ENCODE measurements around the gene ZRANB3. TPM values are rescaled to one million over a fixed set of nuclear protein-coding genes. Genes with fewer than 3 reads are reported as not detected.
A peak's percentile ranks its signal among the peaks of the same experiment; 100 is the strongest.

ZRANB3 gene
- total and polyA plus RNA-seq, 2 of the 13 experiments (the other 11 are each of a cell fraction or from before 2014, with no cell fraction given): 5.8 to 25.2 TPM

DNA sequence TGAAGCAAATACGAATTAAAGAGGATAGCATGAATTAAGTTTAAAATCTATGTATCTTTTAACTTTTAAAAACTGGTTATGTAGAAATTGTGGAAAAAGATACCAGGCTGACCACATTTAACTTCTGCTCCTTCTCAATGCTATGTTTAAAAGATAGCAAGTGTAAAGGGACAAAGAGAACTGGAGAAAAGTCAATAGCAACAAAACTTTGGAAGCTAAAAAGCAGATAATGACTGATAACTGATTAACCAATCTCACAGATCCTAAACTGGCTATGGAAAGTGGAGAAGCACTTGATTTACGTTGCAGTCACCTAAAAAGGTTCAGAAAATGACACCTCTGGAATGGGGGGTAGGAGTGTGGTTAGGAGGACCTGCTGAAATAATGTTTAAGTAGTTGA, 254.5 kb downstream of the ZRANB3 start (continued):
- TF ChIP-seq HNF1A (IDR thresholded peaks at IDR 0.05; ENCODE audit: low read depth) (0 out of 2 replicates have a peak, but pooled peaks have one; percentile 31), HNF1A (CRISPR knock-in tag; IDR thresholded peaks at IDR 0.05; ENCODE audit: borderline replicate concordance) (no peak), HOXA9 (CRISPR knock-in tag; IDR thresholded peaks at IDR 0.05; ENCODE audit: borderline replicate concordance) (no peak), ZNF7 (CRISPR knock-in tag; IDR thresholded peaks at IDR 0.05) (peak; percentile 18; the same call in 1 of the 2 replicates), FOXA1 (IDR thresholded peaks at IDR 0.05) (no peak), FOXA1 (CRISPR knock-in tag; IDR thresholded peaks at IDR 0.05) (peak; percentile 32; the same call in 1 of the 2 replicates), NFYB (CRISPR knock-in tag; IDR thresholded peaks at IDR 0.05) (no peak), EP300 (IDR thresholded peaks at IDR 0.05; ENCODE audit: low read depth in 2 of 2, low read length in 2 of 2) (no peak), EP300 (CRISPR knock-in tag; IDR thresholded peaks at IDR 0.05; ENCODE audit: borderline replicate concordance) (no peak), ZNF572 (CRISPR knock-in tag; IDR thresholded peaks at IDR 0.05) (no peak), RFX5 (IDR thresholded peaks at IDR 0.05; ENCODE audit: low read depth, low read length) (no peak), NFYC (CRISPR knock-in tag; IDR thresholded peaks at IDR 0.05) (no peak), FOXA3 (CRISPR knock-in tag; IDR thresholded peaks at IDR 0.05) (peak; percentile 57)
- TF ChIP-seq, protein P1, sequence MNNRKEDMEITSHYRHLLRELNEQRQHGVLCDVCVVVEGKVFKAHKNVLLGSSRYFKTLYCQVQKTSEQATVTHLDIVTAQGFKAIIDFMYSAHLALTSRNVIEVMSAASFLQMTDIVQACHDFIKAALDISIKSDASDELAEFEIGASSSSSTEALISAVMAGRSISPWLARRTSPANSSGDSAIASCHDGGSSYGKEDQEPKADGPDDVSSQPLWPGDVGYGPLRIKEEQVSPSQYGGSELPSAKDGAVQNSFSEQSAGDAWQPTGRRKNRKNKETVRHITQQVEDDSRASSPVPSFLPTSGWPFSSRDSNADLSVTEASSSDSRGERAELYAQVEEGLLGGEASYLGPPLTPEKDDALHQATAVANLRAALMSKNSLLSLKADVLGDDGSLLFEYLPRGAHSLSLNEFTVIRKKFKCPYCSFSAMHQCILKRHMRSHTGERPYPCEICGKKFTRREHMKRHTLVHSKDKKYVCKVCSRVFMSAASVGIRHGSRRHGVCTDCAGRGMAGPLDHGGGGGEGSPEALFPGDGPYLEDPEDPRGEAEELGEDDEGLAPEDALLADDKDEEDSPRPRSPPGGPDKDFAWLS (CRISPR knock-in tag; IDR thresholded peaks at IDR 0.05; ENCODE audit: borderline replicate concordance): no peak
- TF ChIP-seq, protein P2, sequence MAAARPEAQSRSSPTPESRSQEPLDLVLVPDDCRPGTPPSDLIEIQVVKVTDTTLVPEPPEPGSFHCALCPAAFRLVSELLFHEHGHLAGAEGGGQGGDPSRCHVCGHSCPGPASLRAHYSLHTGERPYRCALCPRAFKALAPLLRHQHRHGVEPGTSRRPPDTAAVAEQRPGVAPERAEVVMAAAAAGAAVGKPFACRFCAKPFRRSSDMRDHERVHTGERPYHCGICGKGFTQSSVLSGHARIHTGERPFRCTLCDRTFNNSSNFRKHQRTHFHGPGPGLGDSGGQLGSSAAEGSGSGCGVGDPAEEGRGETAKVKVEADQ (CRISPR knock-in tag; IDR thresholded peaks at IDR 0.05; ENCODE audit: borderline replicate concordance): no peak

Measured in HepG2 (cell line).